HG02970 (cell line): ENCODE measurements around the gene LMNTD2.

Source experiments
- ATAC-seq: cut with Tn5 transposase; IDR thresholded peaks from one replicate; pipeline ENCODE4 v1.9.1; 2021; ENCODE audit warnings: mild to moderate bottlenecking, moderate library complexity, moderate number of reproducible peaks; ENCODE audit not compliant: unreplicated experiment, low FRiP score

LMNTD2 gene

DNA sequence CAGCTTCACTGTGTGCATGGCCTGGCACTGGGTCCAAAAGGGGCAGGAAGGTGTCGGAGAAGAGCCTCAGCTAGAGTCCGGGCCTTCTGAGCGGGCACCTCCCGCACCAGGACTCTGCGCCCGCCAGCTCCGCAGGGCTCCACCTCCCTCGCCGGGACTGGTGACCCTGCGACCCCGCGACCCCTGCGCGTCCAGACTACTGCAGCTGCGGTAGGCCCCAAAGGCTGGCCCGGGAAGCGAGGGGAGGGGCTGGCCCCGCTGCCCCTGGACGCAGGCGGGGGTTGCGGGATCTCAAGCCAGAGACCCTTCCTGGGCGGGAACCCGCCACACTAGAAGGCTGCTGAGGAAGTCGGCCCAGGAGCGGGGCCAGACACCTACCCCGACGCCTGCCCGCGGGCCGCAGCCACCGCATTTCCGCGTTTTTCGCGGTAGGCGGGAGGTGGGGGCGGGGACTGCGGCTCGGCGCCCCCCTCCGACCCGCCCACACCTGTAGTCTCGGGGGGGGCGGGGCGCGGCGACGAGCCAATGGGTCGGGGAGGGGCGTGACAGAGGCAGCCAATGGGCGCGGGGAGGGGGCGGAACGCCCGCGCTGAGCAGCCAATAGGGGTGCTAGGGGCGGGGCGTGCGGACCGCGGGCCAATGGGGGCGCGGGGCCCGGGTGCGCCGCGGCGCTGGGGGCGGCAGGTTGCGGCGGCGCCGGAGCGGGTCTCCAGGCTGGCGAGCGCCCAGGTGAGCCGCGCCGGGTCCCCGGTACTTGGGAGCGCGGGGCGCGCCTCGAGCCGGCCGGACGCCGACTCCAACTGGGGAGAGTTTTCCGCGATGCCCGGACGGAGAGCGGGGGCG, at the start of gene LMNTD2, which contains the start of gene RASSF7:
TSS of gene LMNTD2 (minus strand) at position 434 of the 843 bp plus-strand sequence. CDS start at position 412, 22 bp downstream.
TSS of gene RASSF7 (plus strand) at position 666 of the 843 bp plus-strand sequence. CDS start 799 bp downstream, outside the sequence.
- ATAC-seq = peak; percentile 57

DNA sequence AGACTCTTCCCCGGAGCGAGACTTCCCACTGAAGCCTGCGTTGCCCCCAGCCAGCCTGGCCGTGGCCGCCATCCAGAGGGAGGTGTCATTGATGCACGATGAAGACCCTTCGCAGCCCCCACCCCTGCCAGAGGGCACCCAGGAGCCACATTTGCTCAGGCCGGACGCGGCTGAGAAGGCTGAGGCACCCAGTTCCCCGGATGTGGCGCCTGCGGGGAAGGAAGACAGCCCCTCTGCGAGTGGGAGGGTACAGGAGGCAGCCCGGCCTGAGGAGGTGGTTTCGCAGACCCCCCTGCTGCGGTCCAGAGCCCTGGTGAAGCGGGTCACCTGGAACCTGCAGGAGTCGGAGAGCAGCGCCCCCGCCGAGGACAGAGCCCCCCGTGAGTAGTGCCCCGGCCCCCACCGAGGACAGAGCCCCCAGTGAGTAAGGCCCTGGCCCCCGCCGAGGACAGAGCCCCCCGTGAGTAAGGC, 48.8 kb upstream of the LMNTD2 start:
- no peak for ATAC-seq

DNA sequence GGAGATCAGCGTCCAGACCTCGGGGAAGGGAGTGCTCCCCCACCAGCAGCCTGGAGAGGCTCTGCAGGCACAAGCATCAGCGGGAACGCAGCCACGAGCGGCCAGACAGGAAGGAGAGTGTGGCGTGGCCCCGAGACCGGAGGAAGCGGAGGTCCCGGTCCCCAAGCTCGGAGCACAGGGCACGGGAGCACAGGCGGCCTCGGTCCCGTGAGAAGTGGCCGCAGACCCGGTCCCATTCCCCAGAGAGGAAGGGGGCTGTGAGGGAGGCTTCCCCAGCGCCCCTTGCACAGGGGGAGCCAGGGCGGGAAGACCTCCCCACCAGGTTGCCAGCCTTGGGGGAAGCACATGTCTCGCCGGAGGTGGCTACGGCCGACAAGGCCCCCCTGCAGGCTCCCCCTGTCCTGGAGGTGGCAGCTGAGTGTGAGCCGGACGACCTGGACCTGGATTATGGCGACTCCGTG, 48.3 kb upstream of the LMNTD2 start:
- ATAC-seq = no peak

- ATAC-seq = no peak
Observed at GRCh38 chr11:607971-608659, 47.6 kb upstream of the LMNTD2 start.

DNA sequence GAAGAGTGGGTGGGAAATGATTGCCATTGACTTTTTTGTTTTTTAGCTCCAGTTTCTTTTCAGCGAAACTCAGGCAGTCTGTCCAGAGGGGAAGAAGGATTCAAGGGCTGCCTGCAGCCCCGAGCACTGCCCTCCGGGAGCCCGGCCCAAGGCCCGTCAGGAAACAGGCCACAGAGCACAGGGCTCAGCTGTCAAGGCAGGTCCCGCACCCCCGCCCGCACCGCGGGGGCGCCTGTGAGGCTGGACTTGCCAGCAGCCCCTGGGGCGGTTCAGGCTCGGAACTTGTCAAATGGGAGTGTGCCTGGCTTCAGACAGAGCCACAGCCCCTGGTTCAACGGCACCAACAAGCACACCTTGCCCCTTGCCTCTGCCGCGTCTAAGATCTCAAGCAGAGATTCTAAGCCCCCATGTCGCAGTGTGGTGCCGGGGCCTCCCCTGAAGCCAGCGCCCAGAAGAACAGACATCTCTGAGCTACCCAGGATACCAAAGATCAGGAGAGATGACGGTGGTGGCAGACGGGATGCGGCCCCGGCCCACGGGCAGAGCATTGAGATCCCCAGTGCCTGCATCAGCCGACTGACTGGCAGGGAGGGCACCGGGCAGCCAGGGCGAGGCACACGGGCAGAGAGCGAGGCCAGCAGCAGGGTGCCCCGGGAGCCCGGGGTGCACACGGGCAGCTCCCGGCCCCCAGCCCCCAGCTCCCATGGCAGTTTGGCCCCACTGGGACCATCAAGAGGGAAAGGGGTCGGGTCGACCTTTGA, 46.7 kb upstream of the LMNTD2 start:
- ATAC-seq = no peak

DNA sequence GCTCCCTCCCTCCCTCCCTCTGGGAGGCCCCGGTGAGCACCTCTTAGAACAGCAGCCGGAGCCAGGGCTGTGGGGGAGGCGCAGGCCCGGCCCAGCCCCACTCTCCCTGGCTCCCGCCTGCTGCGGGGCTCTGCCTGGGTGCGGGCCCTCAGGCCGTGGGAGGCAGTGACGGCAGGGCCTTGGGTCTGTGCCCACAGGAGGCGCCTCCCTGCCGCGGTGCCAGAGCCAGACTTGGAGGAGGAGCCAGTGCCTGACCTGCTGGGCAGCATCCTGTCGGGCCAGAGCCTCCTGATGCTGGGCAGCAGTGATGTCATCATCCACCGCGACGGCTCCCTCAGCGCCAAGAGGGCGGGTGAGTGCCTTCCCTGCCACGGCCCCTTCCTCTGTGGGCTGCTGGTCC, 45.7 kb upstream of the LMNTD2 start:
- no peak for ATAC-seq

- no peak for ATAC-seq
Observed at GRCh38 chr11:605286-606129, 45.0 kb upstream of the LMNTD2 start.

- no peak for ATAC-seq
Observed at GRCh38 chr11:603154-603553, 42.6 kb upstream of the LMNTD2 start.

DNA sequence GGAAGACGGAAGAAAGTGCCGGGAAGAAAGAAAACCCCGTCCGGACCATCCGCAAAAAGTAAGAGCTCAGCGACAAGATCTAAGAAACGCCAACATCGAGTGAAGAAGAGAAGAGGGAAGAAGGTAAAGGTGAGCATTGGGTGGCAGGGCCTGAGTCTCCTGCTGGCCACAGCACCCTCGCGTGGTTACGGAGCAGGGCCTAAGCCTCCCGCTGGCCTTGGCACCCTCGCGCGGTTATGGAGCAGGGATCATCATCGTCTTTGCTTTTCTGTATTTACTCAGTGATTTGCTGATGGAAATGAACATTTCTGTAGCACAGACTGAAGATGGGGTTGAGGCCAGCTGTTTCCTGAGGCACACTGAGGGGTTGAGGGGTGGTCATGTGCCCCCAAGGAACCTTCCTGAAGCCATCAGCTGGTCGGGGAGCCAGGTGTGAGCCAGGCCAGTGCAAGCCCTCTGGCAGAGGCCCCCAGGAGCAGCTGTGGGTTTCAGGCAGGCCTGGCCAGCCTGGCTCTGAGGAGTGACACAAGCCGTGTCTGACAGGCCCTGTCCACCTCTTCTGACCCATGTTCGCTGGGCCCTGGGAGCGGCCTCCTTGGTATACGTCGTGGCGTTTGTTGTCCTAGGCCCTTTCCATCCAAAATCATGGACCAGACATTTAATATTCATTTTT, 41.2 kb upstream of the LMNTD2 start:
- no peak for ATAC-seq

- no peak for ATAC-seq
Observed at GRCh38 chr11:598005-598680, 37.6 kb upstream of the LMNTD2 start.

DNA sequence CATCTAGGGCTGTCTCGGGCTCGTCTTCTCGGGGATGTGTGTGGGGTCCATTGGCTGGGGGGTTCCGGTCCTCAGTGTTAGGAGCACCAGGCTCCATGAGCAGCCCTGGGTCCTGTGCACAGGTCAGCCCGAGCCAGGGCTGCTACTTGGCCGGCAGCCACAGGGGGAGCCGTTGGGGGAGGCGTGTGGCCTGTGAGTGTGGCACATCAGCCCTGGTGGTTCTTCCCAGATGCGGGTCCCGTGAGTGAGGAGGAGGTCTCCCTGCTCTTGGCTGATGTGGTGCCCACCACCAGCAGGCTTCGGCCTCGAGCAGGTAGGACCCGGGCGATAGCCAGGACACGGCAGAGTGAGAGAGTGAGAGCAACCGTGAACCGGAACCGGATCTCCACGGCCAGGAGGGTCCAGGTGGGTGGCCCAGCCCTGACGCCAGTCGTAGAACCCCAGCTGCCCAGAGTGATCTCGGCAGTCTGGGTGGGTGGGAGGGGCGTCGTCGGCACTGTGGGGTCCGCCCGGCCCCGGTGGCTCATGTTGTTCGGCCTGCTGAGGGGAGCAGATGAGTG, 36.7 kb upstream of the LMNTD2 start:
- ATAC-seq = no peak

DNA sequence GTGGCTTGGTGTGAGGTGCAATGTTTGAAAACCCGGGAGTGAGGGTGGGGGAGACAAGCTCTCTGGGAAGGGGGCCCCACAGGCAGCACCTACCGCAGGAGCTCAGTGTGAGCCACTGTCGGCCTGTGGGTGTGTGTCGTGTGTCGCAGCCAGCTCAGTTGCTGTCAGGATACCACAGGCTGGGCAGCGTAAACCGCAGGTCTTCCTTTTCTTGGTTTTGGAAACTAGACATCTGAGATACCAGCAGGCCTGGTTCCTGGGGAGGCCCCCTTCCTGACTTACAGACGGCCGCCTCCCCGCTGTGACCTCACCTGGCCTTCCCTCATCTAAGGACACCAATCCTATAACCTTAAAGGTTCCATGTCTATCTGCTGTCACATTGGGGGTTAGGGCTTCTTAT, 35.8 kb upstream of the LMNTD2 start:
- ATAC-seq = no peak

GRCh38 chr11:595400-595799, 34.9 kb upstream of the LMNTD2 start:
- ATAC-seq = no peak

GRCh38 chr11:593347-593746, 32.8 kb upstream of the LMNTD2 start:
- ATAC-seq = no peak

DNA sequence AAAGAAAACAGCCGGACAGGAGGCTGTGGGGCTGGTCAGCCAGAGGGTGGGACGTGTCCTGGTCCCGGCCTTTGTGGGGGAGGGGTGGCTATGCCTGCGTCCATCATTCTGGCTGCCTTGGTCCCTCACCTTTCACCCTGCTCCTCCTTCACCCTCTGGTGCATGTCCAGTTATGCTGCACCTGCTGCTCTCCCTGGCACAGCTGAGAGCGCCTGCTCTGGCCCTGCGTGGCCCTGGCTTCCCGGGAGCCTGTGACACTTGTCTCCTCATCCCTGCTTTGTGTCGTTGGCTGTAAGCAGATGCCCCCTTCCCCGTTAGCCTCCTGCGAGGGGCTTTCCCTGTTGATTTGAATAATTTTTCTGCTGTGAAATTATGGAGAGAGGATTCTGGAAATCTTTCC, 32.4 kb upstream of the LMNTD2 start:
- ATAC-seq = no peak

DNA sequence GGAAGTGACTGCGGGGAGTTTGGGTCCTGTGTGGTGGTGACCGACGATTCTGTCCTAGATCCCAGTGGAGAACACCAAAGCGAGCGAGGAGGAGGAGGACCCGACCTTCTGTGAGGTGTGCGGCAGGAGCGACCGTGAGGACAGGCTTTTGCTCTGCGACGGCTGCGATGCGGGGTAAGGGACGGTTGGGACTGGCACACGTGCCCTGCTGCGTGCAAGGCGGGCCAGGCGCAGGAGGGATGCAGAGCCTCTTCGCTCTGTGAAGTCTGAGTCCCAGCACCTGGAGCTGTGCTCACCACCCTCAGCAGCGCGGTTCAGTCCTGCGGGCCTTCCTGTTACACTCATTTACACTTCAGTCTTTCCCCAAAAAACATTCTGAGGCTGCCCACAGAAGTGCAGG, 32.0 kb upstream of the LMNTD2 start:
- ATAC-seq = no peak

GRCh38 chr11:590997-591396, 30.5 kb upstream of the LMNTD2 start:
- no peak for ATAC-seq

GRCh38 chr11:589798-590197, 29.3 kb upstream of the LMNTD2 start:
- no peak for ATAC-seq
